SK-N-SH (cell line): ENCODE results near the gene FBXL2. TPM values are rescaled to one million over a fixed set of nuclear protein-coding genes. Genes with fewer than 3 reads are reported as not detected.
"Not testable (repeated sequence)": the region's sequence is repeated elsewhere in the genome, so short reads cannot be mapped to it uniquely, and the experiment has no call there.

Experiments used
- CTCF ChIA-PET: fragments of 300-600, 350-600 bp; formaldehyde crosslinking; extraction: SDS; loops from one replicate; lab custom pipeline; 2021; lab: Yijun Ruan, JAX
- POLR2A ChIA-PET: fragments of 350-600 bp; sonication (Branson Sonifier 250); formaldehyde crosslinking; extraction: SDS; loops from one replicate; lab custom pipeline; 2020; ENCODE audit warnings: antibody characterized with exemption, inconsistent platforms; lab: Yijun Ruan, JAX
- DNase-seq: peaks from one replicate; pipeline ENCODE4 v3.0.0; 2012
- H2AFZ ChIP-seq: fragments of 200-600 bp; sonication (generic); 2 replicates; pipeline ENCODE4 v1.8.1; 2016; ENCODE audit warnings: antibody characterized with exemption, mild to moderate bottlenecking, low read depth
- H3F3A ChIP-seq: fragments of 200-600 bp; sonication (generic); replicated peaks from 2 replicates; pipeline ENCODE3; 2016; ENCODE audit warnings: antibody characterized with exemption, mild to moderate bottlenecking; ENCODE audit not compliant: insufficient read depth
- H3K27ac ChIP-seq, 2 experiments: fragments of 200-500 bp in 1 of 2; fragments of 200-600 bp in 1 of 2; sonication (Bioruptor generic) in 1 of 2; sonication (generic), shearing (Covaris generic) in 1 of 2; 2 replicates each; pipeline versions ENCODE4 v1.5.1 to v1.6.1; 2014 to 2016; ENCODE audit warnings: low read depth in 2 of 2, inconsistent platforms in 1 of 2, low read length in 1 of 2, mild to moderate bottlenecking in 1 of 2, mixed read lengths in 1 of 2
- H3K27me3 ChIP-seq: fragments of 200-600 bp; sonication (generic), shearing (Covaris generic); 2 replicates; pipeline ENCODE4 v1.6.1; 2016; ENCODE audit warnings: mixed run types; ENCODE audit not compliant: insufficient read depth
- H3K36me3 ChIP-seq, 2 experiments: fragments of 200-500 bp in 1 of 2; fragments of 200-600 bp in 1 of 2; sonication (Bioruptor generic) in 1 of 2; sonication (generic) in 1 of 2; replicated peaks in 1 of 2; 2 replicates each; pipeline versions ENCODE3 to v1.5.1; 2014 to 2016; ENCODE audit warnings: low read length in 1 of 2, mild to moderate bottlenecking in 1 of 2; ENCODE audit not compliant: insufficient read depth in 2 of 2, control insufficient read depth in 1 of 2
- H3K4me1 ChIP-seq, 2 experiments: fragments of 200-500 bp in 1 of 2; fragments of 200-600 bp in 1 of 2; sonication (Bioruptor generic) in 1 of 2; sonication (generic), shearing (Covaris generic) in 1 of 2; 2 replicates each; pipeline versions ENCODE4 v1.5.1 to v1.6.1; 2014 to 2016; ENCODE audit warnings: low read depth in 1 of 2, low read length in 1 of 2, mixed run types in 1 of 2; ENCODE audit not compliant: insufficient read depth in 2 of 2, control insufficient read depth in 1 of 2
- H3K4me2 ChIP-seq: fragments of 200-600 bp; sonication (generic), shearing (Covaris generic); 2 replicates; pipeline ENCODE4 v1.6.1; 2017; ENCODE audit warnings: mixed run types
- H3K4me3 ChIP-seq, 2 experiments: fragments of 200-500 bp in 1 of 2; fragments of 200-600 bp in 1 of 2; sonication (Bioruptor generic) in 1 of 2; sonication (generic), shearing (Covaris generic) in 1 of 2; 2 replicates each; pipeline versions ENCODE4 v1.5.1 to v1.8.1; 2014 to 2016; ENCODE audit warnings: low read depth in 2 of 2, inconsistent platforms in 1 of 2, low read length in 1 of 2, mild to moderate bottlenecking in 1 of 2, mixed read lengths in 1 of 2, moderate library complexity in 1 of 2
- H3K79me2 ChIP-seq: fragments of 200-600 bp; sonication (generic); 2 replicates; pipeline ENCODE4 v1.8.1; 2017; ENCODE audit warnings: mild to moderate bottlenecking; ENCODE audit not compliant: insufficient read depth
- H3K9ac ChIP-seq: fragments of 200-600 bp; sonication (generic); 2 replicates; pipeline ENCODE4 v1.6.1; 2017; ENCODE audit warnings: mixed run types
- H3K9me2 ChIP-seq: fragments of 200-600 bp; sonication (generic); 2 replicates; pipeline ENCODE4 v1.6.1; 2017; ENCODE audit warnings: mixed run types
- H3K9me3 ChIP-seq: fragments of 200-600 bp; sonication (generic); 2 replicates; pipeline ENCODE4 v1.6.1; 2017; ENCODE audit warnings: mixed run types, mild to moderate bottlenecking, moderate library complexity
- H4K20me1 ChIP-seq: fragments of 200-600 bp; sonication (generic); 2 replicates; pipeline ENCODE4 v1.6.1; 2017; ENCODE audit warnings: mild to moderate bottlenecking, mixed run types; ENCODE audit not compliant: insufficient read depth
- CTCF ChIP-seq: fragments of 200-600 bp; sonication (generic); IDR thresholded peaks from 2 replicates; pipeline ENCODE4 v1.6.1; 2017; ENCODE audit warnings: antibody characterized with exemption, mild to moderate bottlenecking, moderate library complexity
- ELF1 ChIP-seq: IDR thresholded peaks from 2 replicates; pipeline ENCODE4 v1.4.0; 2012
- EZH2phosphoT487 ChIP-seq: fragments of 200-600 bp; sonication (generic); IDR thresholded peaks from 2 replicates; pipeline ENCODE4 v1.6.1; 2017; ENCODE audit warnings: low read depth, mixed run types, mild to moderate bottlenecking, antibody characterized with exemption, moderate library complexity, borderline replicate concordance
- GATA2 ChIP-seq: sonication (generic); formaldehyde crosslinking; IDR thresholded peaks from 2 replicates; pipeline ENCODE4 v1.5.0; 2020; ENCODE audit warnings: mild to moderate bottlenecking, missing genetic modification reagents
- JUND ChIP-seq: IDR thresholded peaks from 2 replicates; pipeline ENCODE4 v1.4.0; 2012
- MAX ChIP-seq: IDR thresholded peaks from 2 replicates; pipeline ENCODE4 v1.4.0; 2012; ENCODE audit warnings: low read depth
- PBX3 ChIP-seq: IDR thresholded peaks from 2 replicates; pipeline ENCODE4; 2012
- RCOR1 ChIP-seq: fragments of 150-350 bp; IDR thresholded peaks from 2 replicates; pipeline ENCODE4 v1.6.1; 2017; ENCODE audit warnings: antibody characterized with exemption, low read length
- REST ChIP-seq: IDR thresholded peaks from 2 replicates; pipeline ENCODE4 v1.6.1; 2012; ENCODE audit warnings: mild to moderate bottlenecking, low read depth, low read length, moderate library complexity
- RFX5 ChIP-seq: IDR thresholded peaks from 2 replicates; pipeline ENCODE4 v1.6.1; 2012; ENCODE audit warnings: mild to moderate bottlenecking, improper control_type of control experiment, low read length
- RXRA ChIP-seq: IDR thresholded peaks from 2 replicates; pipeline ENCODE4 v1.4.0; 2012; ENCODE audit warnings: low read depth, mild to moderate bottlenecking, borderline replicate concordance
- TCF12 ChIP-seq: IDR thresholded peaks from 2 replicates; pipeline ENCODE4 v1.4.0; 2012
- USF2 ChIP-seq: fragments of 150-350 bp; IDR thresholded peaks from 2 replicates; pipeline ENCODE4 v1.6.1; 2017; ENCODE audit warnings: antibody characterized with exemption, low read length, low read depth, borderline replicate concordance
- WGBS: methylation state at CpG from one replicate; pipeline ENCODE4 v1.1.6; 2017; ENCODE audit warnings: low lambda C conversion rate; 5-methylcytosine and 5-hydroxymethylcytosine counted together
- polyA plus RNA-seq, 3 experiments: library from polyadenylated mRNA; depleted of rRNA; stranded (reverse); fragments of >200 nt; gene quantifications; 2 replicates each; pipeline ENCODE4 v1.2.3, GENCODE V29; 2012

FBXL2 gene
- polyA plus RNA-seq, 1 of the 3 experiments (the other 2 are of a cell fraction): 13.7 TPM

- H3F3A ChIP-seq: peaks cover 9% of the 10 kb centered on the region
- H2AFZ ChIP-seq: no peak overlapping the region
- H3K4me2 ChIP-seq: no peak overlapping the region
- H3K27ac ChIP-seq: no peak overlapping the region
- POLR2A ChIA-PET: no interaction called here
- peaks cover 7% of the 10 kb centered on the region for H3K9me3 ChIP-seq
- no peak overlapping the region for H3K4me3 ChIP-seq
- no peaks in the 10 kb centered on the region for H3K4me1 ChIP-seq
- no peaks in the 10 kb centered on the region for H4K20me1 ChIP-seq
- H3K9me2 ChIP-seq: no peaks in the 10 kb centered on the region
- TF ChIP-seq REST (no peak), USF2 (no peak), RCOR1 (no peak), JUND (no peak), RFX5 (no peak), EZH2phosphoT487 (no peak), MAX (no peak), ELF1 (no peak), CTCF (no peak), GATA2 (CRISPR knock-in tag) (no peak), RXRA (no peak)
- 0 out of 2 replicates have a peak, but pooled peaks cover 2% of the 10 kb centered on the region for H3K79me2 ChIP-seq
- H3K36me3 ChIP-seq: peaks cover 0 to 30% of the 10 kb centered on the region in 2 experiments
- H3K27me3 ChIP-seq: no peaks in the 10 kb centered on the region
- WGBS: 95% methylated on average over 2 of the region's 2 CpGs
- CTCF ChIA-PET: interaction anchor here (0.6 to 1.8 kb wide), 5 partner anchors 10 to 490 kb away, joined by 3 to 6 read pairs (median 4); no protein-coding TSS in a partner anchor
- no peak for DNase-seq
- no peak overlapping the region for H3K9ac ChIP-seq
These were observed 57.1 kb downstream of the FBXL2 start for GRCh38 chr3:33334364-33334763.

GRCh38 chr3:33338936-33339465 is 61.8 kb downstream of the FBXL2 start:
- DNase-seq, H3K79me2 ChIP-seq, H3K9me2 ChIP-seq, H3K4me1 ChIP-seq, H3K9me3 ChIP-seq, H3F3A ChIP-seq, H3K27ac ChIP-seq, H3K4me2 ChIP-seq, H4K20me1 ChIP-seq, H2AFZ ChIP-seq, POLR2A ChIA-PET, CTCF ChIA-PET, H3K4me3 ChIP-seq, H3K9ac ChIP-seq, H3K27me3 ChIP-seq: not testable (repeated sequence)
- 0 out of 2 replicates have a peak, but pooled peaks have one; percentile 12 for TF ChIP-seq PBX3
- TF ChIP-seq TCF12: peak; percentile 31; the same call in 1 of the 2 replicates
- peaks cover 0 to 12% of the 10 kb centered on the region in 2 experiments for H3K36me3 ChIP-seq
